Activated CD8-positive, alpha-beta memory T cell treated with anti-CD3 and anti-CD28 coated beads for 36 hours (primary cell): ENCODE data around the gene FANCC. TPM values are rescaled to one million over a fixed set of nuclear protein-coding genes. Genes with fewer than 3 reads are reported as not detected.
"Not testable (repeated sequence)": the region's sequence is repeated elsewhere in the genome, so short reads cannot be mapped to it uniquely, and the experiment has no call there.

Source experiments
- CTCF ChIA-PET: fragments of 350-600 bp; sonication (Branson Sonifier 250); formaldehyde crosslinking; loops from one replicate; lab custom pipeline; 2021; ENCODE audit warnings: antibody characterized with exemption; lab: Charles Lee
- POLR2A ChIA-PET: fragments of 350-600 bp; sonication (Branson Sonifier 250); formaldehyde crosslinking; loops from one replicate; lab custom pipeline; 2021; ENCODE audit warnings: antibody characterized with exemption; lab: Charles Lee
- total RNA-seq, 2 experiments: library from RNA; stranded (reverse); gene quantifications; one replicate each; pipeline ENCODE4 v1.2.3, GENCODE V29; 2021

FANCC gene
- total RNA-seq, 2 experiments from 2014 or later = 16.2 to 20.5 TPM

DNA sequence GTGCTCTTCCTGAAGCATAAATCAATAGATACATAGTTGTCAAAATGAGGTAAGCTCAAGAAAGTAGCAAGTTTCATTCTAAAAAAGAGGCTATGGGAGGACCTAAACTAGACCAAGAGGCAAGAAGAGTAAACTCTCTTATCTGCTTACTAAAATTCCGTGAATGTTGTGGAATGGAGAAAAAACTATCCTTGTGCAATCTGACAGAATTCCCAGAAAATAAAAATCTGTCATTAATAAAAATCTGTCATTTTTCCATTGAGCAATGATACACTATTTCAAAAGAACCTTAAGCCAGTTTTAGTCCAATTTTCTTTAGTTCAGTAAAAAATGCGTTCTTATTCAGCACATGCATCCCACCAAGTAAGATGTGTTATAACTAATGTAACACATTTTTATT lies 15.9 kb upstream of the FANCC start:
- ChIA-PET CTCF (no interaction called here), POLR2A (no interaction called here)

DNA sequence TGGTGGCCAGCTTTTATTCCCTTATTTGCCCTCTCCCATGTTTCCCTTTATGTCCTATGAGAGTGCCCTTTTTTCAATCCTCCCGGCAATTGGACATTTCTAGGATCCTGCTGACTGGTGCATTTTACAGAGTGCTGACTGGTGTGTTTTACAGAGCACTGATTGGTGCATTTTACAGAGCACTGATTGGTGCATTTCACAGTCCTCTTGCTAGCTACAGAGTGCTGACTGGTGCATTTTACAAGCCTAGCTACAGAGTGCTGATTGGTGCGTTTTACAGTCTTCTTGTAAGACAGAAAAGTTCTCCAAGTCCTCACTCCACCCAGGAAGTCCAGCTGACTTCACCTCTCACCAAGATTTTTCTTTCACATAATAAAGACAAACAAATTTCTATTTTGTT lies 15.4 kb upstream of the FANCC start:
- ChIA-PET CTCF (no interaction called here), POLR2A (no interaction called here)

DNA sequence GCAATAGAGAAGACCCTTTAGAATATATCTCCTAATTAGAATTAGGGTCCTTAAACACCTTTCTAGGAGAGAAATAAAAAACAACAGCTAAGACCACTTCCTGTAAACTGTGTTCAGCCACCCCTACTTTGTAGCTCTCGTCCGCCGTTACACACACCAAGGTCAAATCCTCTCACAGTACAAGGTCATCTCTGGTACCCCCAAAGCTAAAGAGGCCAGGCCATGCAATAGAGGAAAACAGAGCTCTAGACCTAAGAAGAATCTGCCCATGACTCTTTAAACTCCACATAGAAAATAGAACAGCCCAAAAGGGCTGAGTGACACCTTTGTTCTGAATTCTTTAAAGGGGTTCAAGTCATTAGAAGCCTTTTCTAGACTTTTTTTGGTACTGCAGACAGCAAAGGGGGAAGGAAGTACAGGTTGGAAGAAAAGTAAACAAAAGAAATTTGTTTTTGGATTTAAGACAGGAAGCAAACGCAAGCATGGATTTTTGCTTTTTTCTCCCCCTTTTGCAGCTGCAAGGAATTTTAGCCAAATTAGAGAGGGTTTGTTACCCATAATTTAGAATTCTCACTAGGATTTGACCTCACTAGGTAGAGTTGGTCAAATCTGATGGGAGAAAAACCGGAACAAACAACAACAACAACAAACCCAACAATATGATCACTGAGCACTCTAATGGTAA lies 13.4 kb upstream of the FANCC start:
- ChIA-PET POLR2A (no interaction called here), CTCF (interaction anchor here (1.4 kb wide), 1 partner anchor 887 kb away, joined by 4 read pairs; no protein-coding TSS in a partner anchor)

DNA sequence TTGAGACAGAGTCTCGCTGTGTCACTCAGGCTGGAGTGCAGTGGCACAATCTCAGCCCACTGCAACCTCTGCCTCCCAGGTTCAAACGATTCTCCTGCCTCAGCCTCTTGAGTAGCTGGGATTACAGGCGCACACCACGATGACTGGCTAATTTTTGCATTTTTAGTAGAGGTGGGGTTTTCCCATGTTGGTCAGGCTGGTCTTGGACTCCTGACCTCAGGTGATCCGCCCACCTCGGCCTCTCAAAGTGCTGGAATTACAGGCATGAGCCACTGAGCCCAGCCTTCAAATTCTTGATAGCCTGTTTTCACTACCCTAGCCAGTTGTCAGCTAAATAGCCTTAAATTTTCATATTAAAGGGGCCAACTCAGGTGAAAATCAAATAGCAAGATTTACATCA lies 11.6 kb upstream of the FANCC start:
- POLR2A ChIA-PET = not testable (repeated sequence)
- CTCF ChIA-PET = interaction anchor here (0.6 kb wide), 1 partner anchor 889 kb away, joined by 5 read pairs; no protein-coding TSS in a partner anchor

DNA sequence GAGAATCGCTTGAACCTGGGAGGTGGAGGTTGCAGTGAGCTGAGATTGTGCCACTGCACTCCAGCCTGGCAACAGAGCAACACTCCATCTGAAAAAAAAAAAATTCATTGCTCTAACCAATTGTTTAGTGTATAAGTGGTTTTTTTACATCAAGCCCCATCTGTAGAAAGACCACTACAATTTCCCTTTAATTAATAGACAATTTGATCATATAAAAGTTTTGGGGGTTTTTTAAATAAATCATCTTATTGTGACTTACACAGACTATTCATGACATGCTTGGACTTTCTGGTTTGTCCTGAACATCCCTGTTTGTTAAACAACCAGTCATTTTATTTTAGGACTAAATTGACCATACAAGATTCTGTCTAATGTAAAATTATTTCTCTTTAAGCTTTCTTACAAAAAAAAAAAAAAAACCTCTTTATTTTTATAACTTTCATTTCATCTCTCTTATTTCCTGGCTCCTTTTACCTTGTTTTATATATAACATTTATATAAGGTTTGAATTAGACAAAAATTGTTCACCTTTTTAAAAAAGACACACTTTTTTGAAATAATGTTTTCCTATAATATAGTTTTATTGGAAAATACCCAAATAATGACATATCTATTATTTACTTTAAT lies 9.8 kb upstream of the FANCC start:
- POLR2A ChIA-PET = no interaction called here
- CTCF ChIA-PET = no interaction called here

DNA sequence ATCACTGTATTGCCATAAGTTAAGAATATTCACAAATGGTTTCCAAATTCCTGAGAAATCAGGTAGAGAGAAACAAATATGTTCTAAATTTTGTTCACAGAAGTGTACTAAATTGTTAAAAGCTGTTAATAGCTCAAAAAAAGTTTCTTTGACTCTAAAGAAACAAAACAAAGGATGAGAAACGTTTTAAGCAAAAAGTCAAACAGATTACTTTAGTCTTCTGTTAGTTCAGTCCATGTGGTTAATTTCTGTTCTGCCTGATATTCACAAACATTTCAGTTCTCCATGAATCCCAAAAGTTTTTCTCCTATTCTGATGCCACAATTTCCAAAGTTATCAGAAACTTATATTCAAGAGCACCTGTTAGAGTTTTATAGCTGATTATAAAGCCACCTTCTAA lies 7.7 kb upstream of the FANCC start:
- ChIA-PET POLR2A (no interaction called here), CTCF (no interaction called here)

DNA sequence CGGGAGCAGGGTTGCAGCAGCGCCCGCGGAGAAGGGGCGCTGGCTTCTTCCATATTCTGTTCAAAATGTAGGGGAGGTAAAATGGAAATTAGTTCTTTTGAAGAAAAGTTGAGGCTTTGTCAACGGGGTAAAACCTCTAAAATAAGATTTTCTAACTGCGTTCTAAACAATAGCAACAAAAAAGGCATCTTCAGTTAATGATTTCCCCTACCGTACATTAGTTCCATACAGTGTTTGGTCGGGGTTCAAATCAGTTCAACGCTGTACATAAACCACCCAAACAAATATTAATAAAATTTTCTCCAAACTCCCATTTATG lies 343 bp upstream of the FANCC start:
- ChIA-PET CTCF (no interaction called here), POLR2A (no interaction called here)

DNA sequence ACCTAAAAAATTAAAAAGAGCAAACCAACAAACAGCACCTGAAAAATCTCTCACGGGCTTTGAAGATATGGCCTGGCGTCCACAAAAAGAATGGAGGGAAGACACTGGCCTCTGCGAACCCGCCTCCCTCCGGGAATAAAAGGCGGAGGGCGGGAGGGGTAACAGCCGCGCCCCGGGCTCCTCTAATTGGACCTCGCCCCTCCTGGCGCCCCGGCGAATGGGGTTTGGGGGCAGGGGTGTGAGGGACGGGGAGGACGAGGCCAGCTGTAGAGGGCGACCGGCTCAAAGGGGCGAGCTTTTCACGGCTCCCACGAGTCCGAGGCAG lies 753 bp downstream of the FANCC start:
- CTCF ChIA-PET = no interaction called here

DNA sequence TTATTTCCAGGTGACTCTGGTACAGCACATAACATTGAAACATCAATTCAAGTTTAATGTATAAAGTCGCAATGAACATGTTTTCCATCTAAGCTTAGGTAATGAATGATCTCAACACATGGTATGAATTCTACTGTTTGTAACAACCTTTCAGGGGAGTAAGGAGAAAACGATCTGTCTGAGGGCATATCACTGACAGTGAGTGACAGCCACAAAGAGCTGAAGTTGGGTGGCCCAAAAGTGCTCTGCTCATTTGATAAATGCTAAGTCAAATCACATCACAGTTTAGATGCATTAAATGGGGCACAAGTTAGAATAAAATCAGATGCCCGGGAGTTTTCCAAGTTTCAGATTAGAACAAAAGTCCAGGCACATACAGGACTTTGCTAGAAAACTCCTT lies 1.2 kb downstream of the FANCC start:
- ChIA-PET CTCF (no interaction called here), POLR2A (no interaction called here)

More for the DNA sequence above, 753 bp downstream of the FANCC start:
- POLR2A ChIA-PET = no interaction called here

DNA sequence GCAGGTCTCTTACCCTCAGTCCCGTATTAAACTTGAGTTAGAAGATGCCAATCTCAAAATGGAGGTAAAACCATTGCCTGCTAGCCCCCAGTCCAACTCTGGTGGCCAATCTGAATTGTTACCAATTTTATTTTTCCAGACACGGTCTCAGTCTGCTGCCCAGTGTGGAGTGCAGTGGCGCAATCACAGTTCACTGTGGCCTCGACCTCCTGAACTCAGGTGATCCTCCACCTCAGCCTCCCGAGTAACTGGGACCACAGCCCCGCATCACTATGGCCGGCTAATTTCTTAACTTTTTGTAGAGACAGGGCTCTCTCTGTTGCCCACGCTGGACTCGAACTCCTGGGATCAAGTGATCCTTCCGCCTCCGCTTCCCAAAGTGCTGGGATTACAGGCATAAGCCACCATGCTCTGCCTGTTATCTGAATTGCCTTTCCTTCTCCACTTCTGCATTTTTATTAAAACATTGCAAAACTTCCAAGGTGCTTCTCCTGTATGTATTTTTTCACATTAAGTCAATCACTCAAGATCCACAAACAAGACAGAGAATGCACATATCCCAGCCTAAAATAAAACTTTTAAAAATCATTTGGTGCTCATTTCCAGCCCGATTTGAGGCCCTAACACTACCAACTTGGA lies 2.3 kb downstream of the FANCC start:
- POLR2A ChIA-PET = no interaction called here
- CTCF ChIA-PET = no interaction called here

DNA sequence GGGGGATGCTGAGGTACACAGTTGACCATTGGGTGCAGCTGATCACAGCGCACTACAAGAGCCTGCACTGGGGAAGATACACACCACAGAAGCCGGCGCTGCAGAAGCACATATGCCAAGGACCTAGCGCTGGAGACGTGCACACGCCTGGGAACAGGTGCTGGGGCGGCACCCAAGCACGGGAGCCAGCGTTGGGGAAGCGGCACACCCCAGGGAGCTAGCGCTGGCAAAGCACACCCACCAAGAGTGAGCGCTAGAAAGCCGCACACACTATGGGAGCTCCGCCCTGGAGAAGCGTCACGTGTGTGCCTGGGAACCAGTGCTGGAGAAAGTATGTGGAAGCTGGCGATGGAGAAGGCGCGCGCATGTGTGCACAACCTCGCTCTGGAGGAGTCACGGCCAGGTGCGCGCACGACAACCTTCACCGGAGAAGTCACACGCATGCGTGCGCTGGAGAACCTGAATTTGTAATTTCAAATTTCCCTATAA lies 4.5 kb downstream of the FANCC start:
- ChIA-PET CTCF (interaction anchor here (0.5 kb wide), 1 partner anchor 546 kb away, joined by 7 read pairs; no protein-coding TSS in a partner anchor), POLR2A (no interaction called here)

DNA sequence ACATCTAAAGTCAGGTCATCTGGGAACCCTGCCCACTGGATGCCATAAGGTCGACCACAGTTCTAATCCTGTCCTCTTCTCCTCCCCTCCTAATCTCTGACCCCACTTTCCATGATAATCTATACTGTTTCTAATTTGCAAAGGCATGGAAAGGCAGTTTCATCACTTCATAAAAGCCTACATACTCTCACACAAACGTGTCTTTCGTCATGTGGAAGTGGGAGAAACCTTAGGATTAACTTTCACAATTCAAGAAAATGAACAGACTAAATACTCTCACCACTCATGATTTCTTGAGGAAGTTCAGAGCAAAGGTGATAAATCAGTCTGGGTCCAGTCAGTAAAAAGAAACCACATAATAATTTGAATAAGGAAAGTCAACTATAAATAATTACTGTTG lies 5.5 kb downstream of the FANCC start:
- POLR2A ChIA-PET = no interaction called here
- CTCF ChIA-PET = interaction anchor here (0.6 kb wide), 1 partner anchor 12 kb away, joined by 3 read pairs; no protein-coding TSS in a partner anchor

DNA sequence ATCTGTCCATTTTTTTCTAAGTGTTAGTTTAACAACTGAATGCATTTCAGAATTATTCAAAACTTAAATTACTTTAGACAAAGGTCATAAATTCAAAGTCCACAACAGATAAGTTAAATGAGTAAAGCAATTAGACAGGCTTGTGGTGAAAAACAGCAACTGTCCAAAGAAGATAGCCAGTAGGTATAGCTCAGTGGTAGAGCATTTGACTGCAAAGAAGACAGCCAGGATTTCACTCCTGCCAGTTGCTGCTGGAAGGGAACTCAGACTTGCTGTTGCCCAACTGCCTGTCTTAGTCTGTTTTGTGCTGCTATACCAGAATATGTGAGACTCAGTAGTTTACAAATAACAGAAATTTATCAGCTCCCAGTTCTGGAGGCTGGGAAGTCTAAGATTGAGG lies 10.0 kb downstream of the FANCC start:
- ChIA-PET CTCF (interaction anchor here (0.8 kb wide), 1 partner anchor 304 kb away, joined by 3 read pairs; no protein-coding TSS in a partner anchor), POLR2A (no interaction called here)

DNA sequence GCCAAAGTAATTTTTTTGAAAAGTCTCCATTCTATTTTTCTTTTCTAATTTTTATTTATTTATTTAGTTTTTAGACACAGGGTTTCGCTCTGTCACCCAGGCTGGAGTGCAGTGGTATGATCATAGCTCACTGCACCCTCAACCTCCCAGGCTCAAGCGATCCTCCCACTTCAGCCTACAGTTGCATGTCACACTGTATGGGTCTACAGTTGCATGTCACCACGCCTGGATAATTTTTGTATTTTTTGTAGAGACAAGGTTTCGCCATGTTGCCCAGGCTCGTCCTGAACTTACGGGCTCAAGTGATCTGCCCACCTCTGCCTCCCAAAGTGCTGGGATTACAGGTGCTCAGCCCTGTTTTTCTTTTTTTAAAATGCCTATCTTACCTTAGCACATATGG lies 10.7 kb downstream of the FANCC start:
- CTCF ChIA-PET = interaction anchor here (0.8 kb wide), 1 partner anchor 305 kb away, joined by 3 read pairs; no protein-coding TSS in a partner anchor
- POLR2A ChIA-PET = no interaction called here

DNA sequence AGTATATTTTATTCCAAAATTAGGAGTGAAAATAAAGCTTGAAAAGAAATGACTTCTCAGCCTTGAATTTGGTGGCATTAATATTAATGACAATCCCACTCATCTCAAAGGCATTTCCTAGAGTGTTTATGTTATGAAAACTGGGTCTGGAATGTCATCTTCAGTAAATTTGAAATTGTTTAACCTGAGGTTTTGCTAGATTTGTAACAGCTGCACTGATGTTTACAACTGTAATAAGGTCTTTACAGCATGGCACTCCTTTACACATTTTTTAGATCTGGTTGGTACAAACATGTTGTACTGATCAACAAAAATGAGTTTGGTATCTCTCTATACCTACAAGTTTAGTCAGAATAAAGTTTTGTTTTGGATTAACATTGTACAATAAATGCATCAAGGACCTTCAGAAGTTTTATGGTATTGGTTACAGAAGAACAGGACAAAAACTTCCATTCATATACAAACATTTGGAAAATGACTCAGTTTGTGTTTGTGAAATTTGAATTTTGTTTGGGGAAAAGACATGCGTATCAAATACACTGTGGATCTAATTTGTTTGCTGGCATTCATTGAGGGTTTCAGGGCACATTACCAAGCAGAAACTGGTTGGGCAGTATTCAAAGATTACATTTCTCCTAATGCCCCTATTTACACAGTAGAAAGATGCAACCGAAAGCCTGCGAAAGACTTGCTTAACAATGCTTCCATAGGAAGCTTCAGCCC lies 11.6 kb downstream of the FANCC start:
- CTCF ChIA-PET = no interaction called here
- POLR2A ChIA-PET = no interaction called here

DNA sequence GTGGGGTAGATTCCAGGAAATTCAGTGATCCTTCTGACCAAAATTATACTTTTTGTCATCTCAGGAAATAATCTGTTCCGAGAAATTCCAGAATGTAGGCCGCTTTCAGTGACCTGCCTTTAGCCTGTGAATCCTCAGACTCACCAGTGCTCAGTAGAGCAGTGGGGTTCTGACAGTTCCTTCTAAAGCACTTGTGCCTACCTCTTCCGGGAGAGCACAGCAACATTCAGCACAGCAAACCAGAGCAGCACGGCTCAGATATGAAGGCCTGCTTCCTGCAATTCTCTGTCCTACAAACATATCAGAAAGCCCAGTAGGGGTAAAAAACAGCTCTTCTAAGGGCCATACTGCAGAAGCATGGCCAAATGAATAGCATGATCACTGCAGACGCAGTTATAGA lies 15.0 kb downstream of the FANCC start:
- ChIA-PET POLR2A (no interaction called here), CTCF (no interaction called here)

DNA sequence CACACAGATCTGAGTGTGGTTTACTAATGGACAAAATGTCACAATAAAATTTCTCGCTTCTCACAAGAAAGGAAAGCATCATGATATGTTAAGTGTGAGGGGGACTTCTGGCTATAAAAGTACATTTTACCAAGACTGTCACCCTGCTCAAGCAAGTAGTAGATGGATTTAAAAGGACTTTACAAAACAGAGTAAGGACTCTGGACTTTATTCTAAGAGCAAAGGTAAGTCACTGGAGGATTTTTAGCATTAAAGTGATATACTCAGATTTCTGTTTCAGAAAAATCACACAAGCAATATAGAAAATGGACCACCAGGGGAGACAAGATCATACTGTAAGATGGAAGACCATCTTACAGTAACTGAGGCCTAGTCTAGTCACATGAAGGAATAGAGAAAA lies 19.7 kb downstream of the FANCC start:
- POLR2A ChIA-PET = no interaction called here

DNA sequence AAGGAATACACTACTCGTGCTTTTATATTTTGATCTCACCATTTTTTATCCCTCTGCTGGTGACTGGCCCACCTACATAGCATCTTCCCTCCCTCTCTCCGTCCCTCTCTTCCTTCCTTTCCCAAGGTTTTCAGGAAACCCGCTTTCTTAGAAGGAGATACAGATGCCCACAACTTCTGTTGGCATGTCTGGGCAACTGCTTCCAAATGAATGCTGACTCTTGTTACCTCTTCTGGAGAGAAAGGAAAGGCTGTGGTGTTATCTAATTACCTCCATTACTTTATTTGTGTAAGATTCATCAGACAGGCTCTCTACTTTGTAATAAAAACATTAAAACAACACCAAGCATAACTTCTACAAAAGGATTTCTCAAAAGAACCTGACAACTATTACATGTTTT lies 20.2 kb downstream of the FANCC start:
- CTCF ChIA-PET = no interaction called here
- POLR2A ChIA-PET = no interaction called here

More for the DNA sequence above, 19.7 kb downstream of the FANCC start:
- CTCF ChIA-PET = no interaction called here

DNA sequence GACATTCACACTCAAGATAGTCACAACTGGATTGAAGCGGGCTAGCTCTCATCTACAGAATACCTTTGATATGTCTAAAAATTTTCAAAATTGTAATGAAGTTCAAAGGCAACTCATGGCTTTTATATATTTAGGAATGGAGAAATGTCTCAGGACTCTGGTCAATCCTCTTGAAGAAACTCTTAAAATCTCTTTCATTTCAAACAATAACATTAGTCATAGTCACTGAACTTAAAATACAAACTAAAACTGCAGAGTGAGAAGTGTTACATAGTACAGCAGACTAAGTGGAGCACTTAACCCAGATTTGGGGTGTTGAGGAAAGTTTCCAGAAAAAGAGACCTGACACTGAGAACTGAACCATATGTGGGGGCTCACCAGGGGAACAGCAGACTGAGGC lies 20.7 kb downstream of the FANCC start:
- CTCF ChIA-PET = no interaction called here
- POLR2A ChIA-PET = no interaction called here

DNA sequence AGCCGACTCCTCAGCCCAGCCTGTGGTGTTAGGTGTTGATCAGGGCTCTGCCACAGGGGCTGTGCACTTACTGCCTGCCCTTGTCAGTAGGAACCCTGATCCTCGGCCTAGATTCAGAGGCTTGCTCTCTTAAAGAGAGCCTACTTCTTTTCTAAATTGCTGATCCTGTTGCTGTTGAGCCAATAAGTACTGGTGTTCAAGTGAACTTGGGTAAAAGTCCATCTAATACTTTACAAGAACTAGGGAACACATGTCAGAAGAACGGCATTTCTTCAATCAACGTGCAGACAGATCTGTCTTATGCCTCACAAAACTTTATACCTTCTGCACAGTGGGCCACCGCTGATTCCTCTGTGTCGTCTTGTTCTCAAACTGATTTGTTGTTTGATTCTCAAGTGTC lies 24.2 kb downstream of the FANCC start:
- POLR2A ChIA-PET, CTCF ChIA-PET: not testable (repeated sequence)
